Kidney epithelial cell (primary cell): ENCODE data around the gene ATG2B. TPM values are rescaled to one million over a fixed set of nuclear protein-coding genes. Genes with fewer than 3 reads are reported as not detected.
A peak's percentile ranks its signal among the peaks of the same experiment; 100 is the strongest.

Experiments used
- DNase-seq: peaks from one replicate; pipeline ENCODE4 v3.0.0-alpha.2; 2010; ENCODE audit warnings: low read depth
- H3K27me3 ChIP-seq: 2 replicates; pipeline ENCODE4 v1.6.0; 2011; ENCODE audit warnings: low read length; ENCODE audit not compliant: control insufficient read depth, insufficient read depth
- H3K36me3 ChIP-seq: 2 replicates; pipeline ENCODE4 v1.5.1; 2011; ENCODE audit warnings: low read length; ENCODE audit not compliant: control insufficient read depth, insufficient read depth
- H3K4me3 ChIP-seq: 2 replicates; pipeline ENCODE4 v1.5.1; 2011; ENCODE audit warnings: low read depth, mild to moderate bottlenecking, control low read depth, low read length
- CTCF ChIP-seq: IDR thresholded peaks from 2 replicates; pipeline ENCODE4 v1.5.1; 2011; ENCODE audit warnings: mild to moderate bottlenecking, moderate library complexity, low read length, control low read depth, inconsistent platforms; ENCODE audit not compliant: insufficient read depth, poor library complexity, severe bottlenecking
- total RNA-seq: library from RNA; depleted of rRNA; stranded (reverse); fragments of >200 nt; gene quantifications from 2 replicates; pipeline ENCODE4 v1.2.3, GENCODE V29; 2015

The ATG2B gene
- total RNA-seq, 1 donor from 2014 or later: 12.0 TPM

DNA sequence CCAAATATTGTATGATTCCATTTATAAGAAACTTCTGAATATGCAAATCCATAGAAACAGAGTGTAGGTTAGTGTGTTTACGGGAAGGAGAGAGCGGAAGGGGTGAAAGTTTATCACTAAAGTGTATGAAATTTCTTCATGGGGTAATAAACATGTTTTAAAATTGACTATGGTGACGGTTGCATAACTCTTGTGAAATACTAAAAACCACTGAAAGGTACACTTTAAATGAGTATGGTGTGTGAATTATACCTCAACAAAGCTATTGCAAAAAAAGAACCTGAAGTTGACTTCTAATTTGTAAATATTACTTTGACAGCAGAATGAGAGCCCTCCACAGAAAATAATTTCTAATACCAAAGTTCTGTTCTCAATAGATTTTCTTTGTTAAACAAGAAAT is 47.1 kb downstream of the ATG2B start:
- TF ChIP-seq CTCF: no peak
- H3K36me3 ChIP-seq: no peaks in the 10 kb centered on the region
- no peak for DNase-seq
- H3K4me3 ChIP-seq: no peak overlapping the region
- no peaks in the 10 kb centered on the region for H3K27me3 ChIP-seq

DNA sequence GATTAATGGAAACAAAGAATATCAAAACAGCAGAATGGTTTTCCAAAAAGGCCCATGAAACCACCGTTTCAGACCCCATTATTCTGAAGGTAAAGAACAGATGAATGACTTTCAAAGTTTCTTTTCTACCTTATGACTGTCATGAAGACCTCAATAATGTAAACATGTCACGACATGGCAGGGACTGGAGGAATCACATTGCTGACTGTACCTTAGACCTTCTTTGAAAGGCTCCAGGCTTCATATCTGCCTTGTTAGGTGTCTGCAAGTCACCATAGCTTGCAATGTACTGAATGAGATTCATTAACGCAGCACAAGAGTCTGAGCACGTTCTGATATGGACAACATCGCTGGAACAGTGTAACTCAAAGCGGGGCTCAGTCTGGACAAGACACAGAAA is 52.2 kb downstream of the ATG2B start:
- no peak for TF ChIP-seq CTCF
- H3K4me3 ChIP-seq: no peak overlapping the region
- no peak for DNase-seq
- H3K27me3 ChIP-seq: no peaks in the 10 kb centered on the region
- peaks cover 2% of the 10 kb centered on the region for H3K36me3 ChIP-seq

DNA sequence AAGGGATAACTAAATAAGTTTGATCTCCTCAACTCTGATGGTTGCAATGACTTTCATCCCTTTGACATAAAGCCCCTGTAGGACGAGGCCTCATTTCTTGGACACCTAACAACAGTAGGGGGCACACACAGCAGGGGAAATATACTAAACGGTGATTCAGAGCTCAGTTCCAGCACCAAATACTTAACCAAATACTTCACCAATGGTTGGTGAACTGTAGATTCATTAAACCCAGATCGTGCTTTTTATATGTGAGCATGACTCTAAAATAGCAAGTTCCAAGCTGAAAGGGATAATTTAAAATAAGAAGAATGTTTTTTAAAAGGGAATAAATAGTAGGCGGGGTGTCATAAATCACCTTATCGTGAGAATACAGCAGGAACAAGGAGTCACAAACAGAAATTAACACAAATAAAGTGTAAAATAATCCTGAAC is 53.2 kb downstream of the ATG2B start:
- no peaks in the 10 kb centered on the region for H3K27me3 ChIP-seq
- no peak for DNase-seq
- peak; percentile 51 for TF ChIP-seq CTCF
- H3K4me3 ChIP-seq: no peak overlapping the region
- H3K36me3 ChIP-seq: peaks cover 2% of the 10 kb centered on the region

DNA sequence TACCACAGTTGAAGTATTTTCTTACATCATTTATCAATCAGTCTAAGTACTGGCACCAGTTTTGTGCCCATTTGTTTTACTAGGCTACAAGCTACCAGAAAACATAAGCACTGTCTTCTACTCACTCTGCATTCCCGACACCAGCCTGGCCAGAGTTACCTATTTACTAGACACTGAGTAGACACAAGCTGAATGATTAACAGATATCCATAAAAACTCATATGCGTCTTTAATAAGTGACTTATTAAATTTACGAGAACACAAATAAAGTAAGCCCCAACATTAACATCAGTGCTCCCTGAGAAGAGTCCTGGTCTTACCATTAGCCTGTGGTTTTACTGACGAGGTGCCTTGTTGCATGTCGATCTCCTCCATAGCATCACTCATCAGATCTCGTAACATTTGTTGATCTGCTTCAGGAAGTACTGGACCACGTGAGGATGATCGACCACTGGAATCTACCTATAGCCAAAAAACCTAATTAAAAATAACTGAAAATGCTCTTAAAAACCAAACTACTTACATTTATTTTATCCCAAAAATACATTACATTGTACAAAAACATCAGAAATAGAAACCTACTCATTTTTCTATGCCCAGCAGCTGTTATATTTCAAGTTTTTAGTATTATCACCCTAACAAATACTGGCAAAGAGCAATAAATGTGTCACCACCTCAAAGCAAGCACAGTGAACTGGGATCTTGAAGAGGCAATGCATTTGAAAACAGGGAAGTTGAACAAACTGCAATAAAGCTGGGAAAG is 53.8 kb downstream of the ATG2B start:
- no peaks in the 10 kb centered on the region for H3K27me3 ChIP-seq
- H3K4me3 ChIP-seq: no peak overlapping the region
- TF ChIP-seq CTCF: no peak
- H3K36me3 ChIP-seq: peaks cover 2% of the 10 kb centered on the region
- peak; percentile 93 for DNase-seq

DNA sequence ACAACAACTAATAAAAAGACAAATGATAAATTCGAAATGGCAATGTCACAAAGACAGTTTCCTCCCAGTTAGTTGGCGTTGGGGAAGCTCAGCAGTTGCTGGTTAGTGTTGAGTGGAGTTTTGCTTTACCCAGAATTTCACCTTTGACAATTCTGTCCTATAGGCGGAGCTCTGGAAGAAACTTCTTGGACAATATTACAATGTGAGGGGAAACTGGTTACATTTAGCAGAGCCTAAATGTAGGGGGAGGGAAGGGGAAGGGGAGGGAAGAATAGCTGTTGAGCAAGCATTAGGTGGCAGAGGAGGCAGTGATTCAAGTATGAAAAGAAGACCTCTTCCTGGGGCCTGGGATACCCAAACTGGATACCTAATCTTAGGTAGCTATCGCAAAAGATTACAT is 55.7 kb downstream of the ATG2B start:
- Histone ChIP-seq H3K4me3 (no peak overlapping the region), H3K27me3 (no peaks in the 10 kb centered on the region), H3K36me3 (peaks cover 2% of the 10 kb centered on the region)
- TF ChIP-seq CTCF: no peak
- no peak for DNase-seq

DNA sequence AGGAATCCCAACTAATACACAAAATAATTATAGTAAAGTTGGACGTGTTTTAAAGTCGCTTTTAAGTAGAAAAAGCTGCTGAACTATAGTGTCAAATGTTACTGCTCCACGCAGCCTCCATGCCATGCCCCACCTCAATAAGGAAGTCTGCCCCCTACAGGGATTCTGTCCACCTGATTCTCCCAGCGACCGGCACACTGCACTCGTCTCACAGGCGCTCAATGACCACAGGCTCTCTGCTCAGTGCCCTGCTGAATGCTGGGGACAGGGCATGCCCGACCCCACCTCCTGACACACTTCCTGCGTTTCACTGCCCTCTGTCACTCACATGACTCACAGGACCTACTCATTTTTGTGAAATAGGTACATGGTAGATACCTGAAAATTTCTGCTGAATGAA is 58.2 kb downstream of the ATG2B start:
- Histone ChIP-seq H3K27me3 (no peaks in the 10 kb centered on the region), H3K36me3 (no peaks in the 10 kb centered on the region), H3K4me3 (no peak overlapping the region)
- no peak for DNase-seq
- peak; percentile 36 for TF ChIP-seq CTCF
